Ovary (tissue), 9 donors: ENCODE measurements around the gene ERCC6. TPM values are rescaled to one million over a fixed set of nuclear protein-coding genes. Genes with fewer than 3 reads are reported as not detected.

ENCODE experiments used
- DNase-seq, 5 donors: peaks; one replicate each; pipeline ENCODE4 v3.0.0-alpha.2; 2019 to 2020
- H3K27ac ChIP-seq, 2 donors: fragments of 200-600 bp; one replicate each; pipeline versions ENCODE4 v1.5.1 to v1.8.0; 2019 to 2022
- H3K27me3 ChIP-seq: fragments of 200-600 bp; one replicate; pipeline ENCODE4 v1.8.0; 2022
- H3K36me3 ChIP-seq: fragments of 200-600 bp; sonication (generic); one replicate; pipeline ENCODE4 v1.5.1; 2019
- H3K4me1 ChIP-seq: one replicate; pipeline ENCODE4 v1.8.1; 2013; ENCODE audit warnings: mild to moderate bottlenecking, moderate library complexity; ENCODE audit not compliant: insufficient read depth
- H3K4me3 ChIP-seq: fragments of 200-600 bp; sonication (generic); one replicate; pipeline ENCODE4 v1.5.1; 2017
- H3K9me3 ChIP-seq, 2 donors: fragments of 200-600 bp in 1 of 2; sonication (generic) in 1 of 2; one replicate each; pipeline versions ENCODE4 v1.5.1 to v1.8.1; 2013 to 2019; ENCODE audit warnings: mild to moderate bottlenecking in 1 of 2, moderate library complexity in 1 of 2
- EP300 ChIP-seq: sonication (generic); formaldehyde crosslinking; IDR thresholded peaks from one replicate; pipeline ENCODE4 v1.6.1; 2017; ENCODE audit warnings: antibody characterized with exemption
- POLR2A ChIP-seq: fragments of 450-650 bp; IDR thresholded peaks from one replicate; pipeline ENCODE4 v1.6.1; 2017; ENCODE audit warnings: antibody characterized with exemption, mild to moderate bottlenecking, moderate library complexity
- WGBS, 3 donors: extraction: QIAGEN DNeasy Blood & Tissue Kit in 1 of 3; methylation state at CpG; one replicate each; pipeline versions ENCODE4 v1.1.5 to v1.1.7; 2013 to 2017; 5-methylcytosine and 5-hydroxymethylcytosine counted together
- intact Hi-C, 4 donors: fragments of 100-400 bp; cut with DNase I; formaldehyde crosslinking; loops; one replicate each; pipeline versions ENCODE4 v1.11.0 to v1.15.1; 2022 to 2023
- polyA plus RNA-seq, 2 donors: library from polyadenylated mRNA; stranded (reverse); fragments of 200-250 nt in 1 of 2; fragments of 350-450 nt in 1 of 2; fragmentation: Illumina TruSeq in 1 of 2; extraction: RNeasy Lipid Tissue Mini Kit (QIAGEN cat#74804) in 1 of 2; gene quantifications; one replicate each; pipeline ENCODE4 v1.2.3, GENCODE V29; 2013 to 2014
- total RNA-seq, 7 donors: library from RNA; depleted of rRNA in 2 of 7; stranded (reverse); fragments of >200 nt in 2 of 7; fragmentation: NEBNext Ultra II Directional in 3 of 7; extraction: Animal tissue kit (Norgen Biotek cat#: 25700) in 3 of 7; gene quantifications; one replicate each; pipeline versions ENCODE4 v1.1.0 to v1.2.4, GENCODE V29; 2016 to 2023
- TF ChIP-seq, protein P1 (sequence below), 3 donors: fragments of 450-650 bp in 2 of 3; fragments of 200-600 bp in 1 of 3; IDR thresholded peaks; one replicate each; pipeline versions ENCODE4 v1.5.1 to v1.8.0; 2016 to 2022; ENCODE audit warnings: antibody characterized with exemption in 3 of 3, mild to moderate bottlenecking in 1 of 3
- donor health status: DM: no; HTN: no; CAD: no; lungs with moderate emphysema.
- donor health status: DM: no; HTN: no; CAD: no.
- donor health status: Bipolar disorder and iron deficiency.
- donor health status: DM: yes; HTN: yes; CAD: no.
- donor health status: DM: no; HTN: no; CAD: no.
- donor health status: DM: yes; HTN: yes; CAD: no.

The ERCC6 gene
- total and polyA plus RNA-seq, 9 donors = 6.8 to 24.1 (median 19.2) TPM

GRCh38 chr10:49478819-49479218 is 60.1 kb downstream of the ERCC6 start:
- intact Hi-C loops = no loop called here
- DNase-seq = no peak
- H3K4me3 ChIP-seq = no peak overlapping the region
- no peaks in the 10 kb centered on the region for H3K4me1 ChIP-seq
- no peak overlapping the region for H3K27ac ChIP-seq
- 89 to 94% (median 92%) methylated on average over 3 of the region's 3 CpGs for WGBS, 3 donors
- no peaks in the 10 kb centered on the region for H3K9me3 ChIP-seq
- H3K36me3 ChIP-seq = no peaks in the 10 kb centered on the region
- H3K27me3 ChIP-seq = no peaks in the 10 kb centered on the region
- TF ChIP-seq, protein P1, sequence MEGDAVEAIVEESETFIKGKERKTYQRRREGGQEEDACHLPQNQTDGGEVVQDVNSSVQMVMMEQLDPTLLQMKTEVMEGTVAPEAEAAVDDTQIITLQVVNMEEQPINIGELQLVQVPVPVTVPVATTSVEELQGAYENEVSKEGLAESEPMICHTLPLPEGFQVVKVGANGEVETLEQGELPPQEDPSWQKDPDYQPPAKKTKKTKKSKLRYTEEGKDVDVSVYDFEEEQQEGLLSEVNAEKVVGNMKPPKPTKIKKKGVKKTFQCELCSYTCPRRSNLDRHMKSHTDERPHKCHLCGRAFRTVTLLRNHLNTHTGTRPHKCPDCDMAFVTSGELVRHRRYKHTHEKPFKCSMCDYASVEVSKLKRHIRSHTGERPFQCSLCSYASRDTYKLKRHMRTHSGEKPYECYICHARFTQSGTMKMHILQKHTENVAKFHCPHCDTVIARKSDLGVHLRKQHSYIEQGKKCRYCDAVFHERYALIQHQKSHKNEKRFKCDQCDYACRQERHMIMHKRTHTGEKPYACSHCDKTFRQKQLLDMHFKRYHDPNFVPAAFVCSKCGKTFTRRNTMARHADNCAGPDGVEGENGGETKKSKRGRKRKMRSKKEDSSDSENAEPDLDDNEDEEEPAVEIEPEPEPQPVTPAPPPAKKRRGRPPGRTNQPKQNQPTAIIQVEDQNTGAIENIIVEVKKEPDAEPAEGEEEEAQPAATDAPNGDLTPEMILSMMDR (IDR thresholded peaks at IDR 0.05) = no peak
- TF ChIP-seq POLR2A (no peak), EP300 (no peak)

- no peak for TF ChIP-seq EP300
- no peak for TF ChIP-seq POLR2A
- TF ChIP-seq, protein P1 (IDR thresholded peaks at IDR 0.05) = no peak
- no peaks in the 10 kb centered on the region for H3K4me1 ChIP-seq
- WGBS, 3 donors = 66 to 95% (median 75%) methylated on average over 3 of the region's 3 CpGs
- DNase-seq = no peak
- H3K36me3 ChIP-seq = no peaks in the 10 kb centered on the region
- intact Hi-C loops = no loop called here
- no peaks in the 10 kb centered on the region for H3K27me3 ChIP-seq
- no peaks in the 10 kb centered on the region for H3K9me3 ChIP-seq
- H3K4me3 ChIP-seq = no peak overlapping the region
- H3K27ac ChIP-seq = no peak overlapping the region
These were observed 64.0 kb downstream of the ERCC6 start for GRCh38 chr10:49474901-49475300.

DNA sequence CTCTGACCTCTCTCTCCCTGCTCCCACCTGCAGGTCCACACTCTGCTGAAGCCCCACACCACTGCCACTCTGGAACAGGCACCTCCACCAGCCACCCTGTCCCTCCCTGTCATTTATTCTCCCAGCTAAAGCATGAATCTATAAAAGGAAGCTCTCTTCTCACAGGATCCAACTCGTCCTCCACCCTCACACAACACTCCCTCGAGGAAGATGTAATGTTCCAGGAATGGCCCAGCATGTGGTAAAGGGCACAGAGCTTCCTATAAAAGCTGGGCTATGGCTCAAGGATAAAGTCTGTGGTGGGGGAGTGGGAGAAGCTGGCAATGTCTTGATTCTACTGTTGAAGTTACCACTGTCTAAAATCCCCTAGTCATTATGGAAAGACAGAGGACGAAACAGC is 67.4 kb downstream of the ERCC6 start:
- WGBS, 3 donors = 75 to 84% (median 79%) methylated on average over 3 of the region's 3 CpGs
- no peaks in the 10 kb centered on the region for H3K4me1 ChIP-seq
- no peak for DNase-seq
- H3K27me3 ChIP-seq = no peaks in the 10 kb centered on the region
- H3K36me3 ChIP-seq = no peaks in the 10 kb centered on the region
- H3K4me3 ChIP-seq = no peak overlapping the region
- H3K27ac ChIP-seq = no peak overlapping the region
- no peaks in the 10 kb centered on the region for H3K9me3 ChIP-seq
- TF ChIP-seq, protein P1 (IDR thresholded peaks at IDR 0.05) = no peak
- TF ChIP-seq EP300 (no peak), POLR2A (no peak)
- intact Hi-C loops = no loop called here

DNA sequence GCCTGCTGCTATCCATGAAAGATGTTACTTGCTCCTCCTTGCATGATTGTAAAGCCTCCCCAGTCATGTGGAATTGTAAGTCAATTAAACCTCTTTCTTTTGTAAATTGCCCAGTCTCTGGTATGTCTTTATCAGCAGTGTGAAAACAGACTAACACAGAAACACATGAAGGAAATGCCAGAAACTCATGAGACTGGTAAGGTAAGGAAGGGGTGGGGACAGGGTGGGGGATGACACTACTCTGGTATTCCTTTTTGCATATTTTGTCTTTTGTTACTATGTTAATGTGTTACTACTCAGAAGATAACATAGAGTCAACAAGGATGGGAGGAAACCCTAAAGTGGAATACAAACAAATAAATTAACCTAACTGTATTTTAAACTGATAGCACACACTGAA is 73.2 kb downstream of the ERCC6 start:
- H3K36me3 ChIP-seq = no peaks in the 10 kb centered on the region
- H3K4me3 ChIP-seq = no peak overlapping the region
- no peak for DNase-seq
- no peaks in the 10 kb centered on the region for H3K4me1 ChIP-seq
- H3K27me3 ChIP-seq = no peaks in the 10 kb centered on the region
- intact Hi-C loops = no loop called here
- H3K9me3 ChIP-seq = peaks cover 0 to 8% of the 10 kb centered on the region in 2 donors
- H3K27ac ChIP-seq = no peak overlapping the region
- no peak for TF ChIP-seq POLR2A
- TF ChIP-seq, protein P1 (IDR thresholded peaks at IDR 0.05) = no peak
- no peak for TF ChIP-seq EP300

Other genes with a start within 250 kb of the ERCC6 start
- gene C10orf71, start 240.0 kb downstream of the ERCC6 start, total RNA-seq = under 1 TPM in 1 of 7 donors, not detected in 6; 0.03 TPM
- under 1 TPM; 0.01 to 0.03 TPM for gene C10orf71, start 240.0 kb downstream of the ERCC6 start, polyA plus RNA-seq
- not detected for gene DRGX, start 143.0 kb downstream of the ERCC6 start, total RNA-seq
- not detected for gene DRGX, start 143.0 kb downstream of the ERCC6 start, polyA plus RNA-seq
- gene SLC18A3, start 71.2 kb upstream of the ERCC6 start, total RNA-seq = not detected
- gene SLC18A3, start 71.2 kb upstream of the ERCC6 start, polyA plus RNA-seq = not detected
- not detected for gene CHAT, start 74.9 kb upstream of the ERCC6 start, total RNA-seq
- gene CHAT, start 74.9 kb upstream of the ERCC6 start, polyA plus RNA-seq = not detected
- not detected for gene C10orf53, start 140.5 kb upstream of the ERCC6 start, total RNA-seq
- gene C10orf53, start 140.5 kb upstream of the ERCC6 start, polyA plus RNA-seq = not detected
- gene OGDHL, start 223.2 kb upstream of the ERCC6 start, total RNA-seq = 1 to 10 TPM in 5 of 7 donors, under 1 TPM in 2; 0.60 to 3.3 (median 2.7) TPM
- gene OGDHL, start 223.2 kb upstream of the ERCC6 start, polyA plus RNA-seq = 1 to 10 TPM in 1 of 2 donors, under 1 TPM in 1; 0.60 to 1.9 TPM